Fibroblast of pulmonary artery (primary cell): ENCODE measurements around the gene KCNMA1.

Experiments used
- DNase-seq: peaks from one replicate; pipeline ENCODE4 v3.0.0-alpha.2; 2010; ENCODE audit warnings: low read depth
- H3K4me3 ChIP-seq: replicated peaks from 2 replicates; pipeline ENCODE4 v1.5.1; 2011; ENCODE audit warnings: low read depth, mild to moderate bottlenecking, control low read depth, low read length, moderate library complexity
- TF ChIP-seq, protein P1 (sequence below): IDR thresholded peaks from 2 replicates; pipeline ENCODE4 v1.5.1; 2011; ENCODE audit warnings: mild to moderate bottlenecking, control low read depth, low read length, inconsistent platforms; ENCODE audit errors: missing control alignments

Gene KCNMA1

DNA sequence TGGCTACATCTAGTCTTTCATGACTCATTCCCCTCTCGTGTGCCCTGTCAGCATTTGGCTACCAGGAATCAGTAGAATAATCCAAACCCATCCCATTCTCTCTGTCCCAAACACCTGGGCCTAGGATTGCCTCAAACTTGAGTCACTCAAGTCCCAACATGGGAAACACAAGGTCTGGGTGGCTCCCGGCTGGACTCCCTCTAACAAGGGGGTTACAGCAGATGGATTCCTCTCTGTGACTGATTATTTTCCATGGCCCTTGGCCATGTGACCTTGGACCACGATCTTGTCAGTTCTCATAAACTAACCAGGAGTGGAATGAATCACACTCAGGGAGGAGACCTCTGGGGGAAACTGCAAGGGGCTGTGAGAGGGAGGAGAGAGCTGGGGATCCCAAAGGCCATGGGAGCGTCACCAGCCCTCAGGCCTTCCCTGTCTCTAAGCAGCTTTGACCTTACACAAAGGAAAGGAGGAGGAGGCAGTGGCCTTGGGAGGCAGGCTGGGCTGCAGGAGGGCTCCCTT lies 533.1 kb downstream of the KCNMA1 start:
- peak; percentile 56 for DNase-seq
- TF ChIP-seq, protein P1, sequence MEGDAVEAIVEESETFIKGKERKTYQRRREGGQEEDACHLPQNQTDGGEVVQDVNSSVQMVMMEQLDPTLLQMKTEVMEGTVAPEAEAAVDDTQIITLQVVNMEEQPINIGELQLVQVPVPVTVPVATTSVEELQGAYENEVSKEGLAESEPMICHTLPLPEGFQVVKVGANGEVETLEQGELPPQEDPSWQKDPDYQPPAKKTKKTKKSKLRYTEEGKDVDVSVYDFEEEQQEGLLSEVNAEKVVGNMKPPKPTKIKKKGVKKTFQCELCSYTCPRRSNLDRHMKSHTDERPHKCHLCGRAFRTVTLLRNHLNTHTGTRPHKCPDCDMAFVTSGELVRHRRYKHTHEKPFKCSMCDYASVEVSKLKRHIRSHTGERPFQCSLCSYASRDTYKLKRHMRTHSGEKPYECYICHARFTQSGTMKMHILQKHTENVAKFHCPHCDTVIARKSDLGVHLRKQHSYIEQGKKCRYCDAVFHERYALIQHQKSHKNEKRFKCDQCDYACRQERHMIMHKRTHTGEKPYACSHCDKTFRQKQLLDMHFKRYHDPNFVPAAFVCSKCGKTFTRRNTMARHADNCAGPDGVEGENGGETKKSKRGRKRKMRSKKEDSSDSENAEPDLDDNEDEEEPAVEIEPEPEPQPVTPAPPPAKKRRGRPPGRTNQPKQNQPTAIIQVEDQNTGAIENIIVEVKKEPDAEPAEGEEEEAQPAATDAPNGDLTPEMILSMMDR = no peak
- H3K4me3 ChIP-seq = no peak overlapping the region

GRCh38 chr10:77103213-77103612 lies 534.4 kb downstream of the KCNMA1 start:
- TF ChIP-seq, protein P1 = no peak
- H3K4me3 ChIP-seq = no peak overlapping the region
- DNase-seq = no peak

GRCh38 chr10:77101341-77101740 lies 536.3 kb downstream of the KCNMA1 start:
- TF ChIP-seq, protein P1 = no peak
- no peak overlapping the region for H3K4me3 ChIP-seq
- no peak for DNase-seq

DNA sequence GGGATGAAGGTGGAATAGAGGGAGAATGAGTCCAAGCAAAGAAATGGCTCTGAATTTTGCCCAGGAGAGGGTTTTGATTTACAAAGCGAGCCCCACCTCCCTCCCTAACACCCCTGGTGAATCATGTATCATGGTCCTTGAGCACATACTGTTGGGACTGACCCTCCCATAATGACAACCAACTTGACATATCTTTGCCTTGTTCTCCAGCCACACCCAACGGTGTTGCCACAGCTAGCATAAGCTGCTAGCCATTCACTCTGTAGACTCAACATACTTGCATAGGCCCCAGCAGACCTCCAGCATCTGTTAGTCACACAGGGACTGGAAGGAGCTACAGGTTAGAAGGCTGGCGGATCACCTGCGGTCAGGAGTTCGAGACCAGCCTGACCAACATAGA lies 538.5 kb downstream of the KCNMA1 start:
- no peak overlapping the region for H3K4me3 ChIP-seq
- DNase-seq = no peak
- TF ChIP-seq, protein P1 = no peak

- no peak overlapping the region for H3K4me3 ChIP-seq
- TF ChIP-seq, protein P1 = no peak
- DNase-seq = no peak
These were observed 540.0 kb downstream of the KCNMA1 start for GRCh38 chr10:77097625-77098024.

DNA sequence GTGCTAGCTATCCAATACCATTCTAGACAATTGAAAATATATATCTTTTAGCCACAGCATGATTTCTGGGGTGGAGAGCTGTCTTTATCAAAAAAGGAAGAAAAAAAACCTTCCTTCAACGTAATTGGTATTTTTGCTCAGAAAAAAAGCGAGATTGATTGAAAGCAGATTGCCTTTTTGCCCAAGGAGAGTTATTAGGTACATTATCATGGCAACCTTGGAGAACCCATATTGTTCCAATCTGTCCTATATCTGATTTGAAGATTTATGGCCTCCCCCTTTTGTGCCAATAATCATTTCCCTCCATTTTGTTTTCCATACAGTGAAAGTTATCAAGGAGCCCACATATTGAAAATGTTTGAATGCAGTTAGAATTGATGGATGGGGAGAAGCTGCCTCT lies 544.5 kb downstream of the KCNMA1 start:
- no peak overlapping the region for H3K4me3 ChIP-seq
- no peak for DNase-seq
- TF ChIP-seq, protein P1 = no peak

DNA sequence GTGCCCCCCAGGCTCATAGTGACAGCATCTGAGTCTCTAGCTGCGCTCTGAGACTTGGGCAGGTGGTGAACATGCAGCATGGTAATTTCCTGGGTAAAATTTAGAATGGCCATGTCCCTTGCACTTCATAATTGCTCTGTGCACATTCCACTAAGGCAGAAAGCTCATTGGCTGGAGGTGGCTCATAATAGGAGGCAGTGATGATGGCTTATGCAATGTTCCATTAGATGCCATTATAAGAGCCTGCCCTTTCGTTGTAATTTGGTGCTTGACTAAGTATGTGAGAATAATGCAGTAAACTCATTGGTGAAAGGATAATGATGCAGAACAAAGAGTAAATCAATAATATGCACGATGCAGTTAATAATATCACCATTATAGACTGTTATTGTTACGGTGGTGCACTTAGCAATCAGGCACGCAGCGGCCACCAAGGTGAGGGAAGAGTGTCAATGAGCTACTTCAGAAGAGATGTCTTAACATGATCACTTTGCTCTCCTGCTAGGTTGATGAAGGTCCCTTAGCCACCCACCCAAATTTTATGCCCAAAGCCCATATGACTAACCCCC lies 545.9 kb downstream of the KCNMA1 start:
- DNase-seq = no peak
- TF ChIP-seq, protein P1 = no peak
- no peak overlapping the region for H3K4me3 ChIP-seq
